GM10266 (cell line): ENCODE measurements around the gene PTPRG.

Source experiments
- DNase-seq: peaks from one replicate; pipeline ENCODE4 v3.0.0; 2012; ENCODE audit errors: extremely low spot score
- TF ChIP-seq, protein P1 (sequence below): IDR thresholded peaks from 2 replicates; pipeline ENCODE4 v1.5.1; 2012; ENCODE audit warnings: mild to moderate bottlenecking, low read depth; ENCODE audit not compliant: control insufficient read depth, insufficient read depth; ENCODE audit errors: missing control alignments

PTPRG gene

DNA sequence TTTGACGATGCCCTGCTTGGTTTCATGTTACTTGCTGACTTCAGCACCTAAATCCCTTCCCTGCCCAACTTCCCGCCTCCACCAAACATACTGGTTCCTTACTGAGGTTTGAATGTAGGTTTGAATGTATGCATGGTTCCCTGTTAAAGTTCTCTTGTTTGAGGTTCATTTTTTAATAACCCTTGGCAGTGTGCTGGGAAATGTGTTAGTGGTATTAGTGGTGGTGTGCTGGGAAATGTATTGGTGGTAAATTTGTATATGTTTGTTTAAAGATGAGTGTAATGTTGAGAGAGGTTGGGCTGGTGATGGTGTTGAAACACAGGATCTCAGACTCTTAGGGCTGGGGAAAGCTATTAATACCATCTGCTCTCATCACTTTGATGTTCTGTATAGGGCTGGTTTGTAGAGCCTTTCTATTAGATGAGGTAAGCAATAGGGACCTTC, 392.7 kb downstream of the PTPRG start:
- no peak for DNase-seq
- TF ChIP-seq, protein P1, sequence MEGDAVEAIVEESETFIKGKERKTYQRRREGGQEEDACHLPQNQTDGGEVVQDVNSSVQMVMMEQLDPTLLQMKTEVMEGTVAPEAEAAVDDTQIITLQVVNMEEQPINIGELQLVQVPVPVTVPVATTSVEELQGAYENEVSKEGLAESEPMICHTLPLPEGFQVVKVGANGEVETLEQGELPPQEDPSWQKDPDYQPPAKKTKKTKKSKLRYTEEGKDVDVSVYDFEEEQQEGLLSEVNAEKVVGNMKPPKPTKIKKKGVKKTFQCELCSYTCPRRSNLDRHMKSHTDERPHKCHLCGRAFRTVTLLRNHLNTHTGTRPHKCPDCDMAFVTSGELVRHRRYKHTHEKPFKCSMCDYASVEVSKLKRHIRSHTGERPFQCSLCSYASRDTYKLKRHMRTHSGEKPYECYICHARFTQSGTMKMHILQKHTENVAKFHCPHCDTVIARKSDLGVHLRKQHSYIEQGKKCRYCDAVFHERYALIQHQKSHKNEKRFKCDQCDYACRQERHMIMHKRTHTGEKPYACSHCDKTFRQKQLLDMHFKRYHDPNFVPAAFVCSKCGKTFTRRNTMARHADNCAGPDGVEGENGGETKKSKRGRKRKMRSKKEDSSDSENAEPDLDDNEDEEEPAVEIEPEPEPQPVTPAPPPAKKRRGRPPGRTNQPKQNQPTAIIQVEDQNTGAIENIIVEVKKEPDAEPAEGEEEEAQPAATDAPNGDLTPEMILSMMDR, result no peak

DNA sequence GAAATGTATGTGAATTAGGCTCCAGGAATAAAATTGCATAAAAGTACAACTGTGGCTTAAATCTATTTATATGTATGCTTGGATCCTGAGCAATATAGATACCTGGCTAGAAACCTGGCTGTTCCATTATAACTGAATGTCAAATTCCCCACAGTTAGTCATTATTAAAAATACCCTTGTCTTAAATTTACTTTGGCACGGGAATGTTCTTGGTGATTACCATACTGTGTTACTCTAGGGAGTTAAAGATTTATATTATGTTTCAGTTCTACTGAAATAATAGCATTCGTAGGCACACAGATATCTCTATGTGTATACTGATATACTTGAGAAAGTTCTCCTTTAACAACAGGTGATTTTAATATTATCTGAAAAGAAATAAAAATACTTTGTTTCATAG, 394.1 kb downstream of the PTPRG start:
- TF ChIP-seq, protein P1, result no peak
- DNase-seq, result no peak

DNA sequence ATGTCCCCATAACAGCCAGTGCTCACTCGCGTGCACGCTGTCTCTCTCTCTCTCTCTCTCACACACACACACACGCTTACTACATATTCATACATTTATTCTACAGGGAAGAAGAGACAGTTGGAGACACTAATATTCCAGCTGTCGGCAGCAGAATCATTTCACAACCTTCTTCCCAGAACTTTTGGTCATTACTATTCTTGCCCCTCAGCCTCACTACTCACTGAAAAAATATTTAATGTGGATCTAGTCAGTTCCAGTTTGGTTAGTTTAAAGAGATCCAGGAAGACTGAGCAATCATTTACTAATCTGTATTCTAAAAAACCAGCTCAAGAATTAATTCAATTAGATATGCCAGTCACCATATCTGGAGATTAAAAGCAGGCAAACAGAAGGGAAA, 394.9 kb downstream of the PTPRG start:
- TF ChIP-seq, protein P1, result no peak
- no peak for DNase-seq

DNA sequence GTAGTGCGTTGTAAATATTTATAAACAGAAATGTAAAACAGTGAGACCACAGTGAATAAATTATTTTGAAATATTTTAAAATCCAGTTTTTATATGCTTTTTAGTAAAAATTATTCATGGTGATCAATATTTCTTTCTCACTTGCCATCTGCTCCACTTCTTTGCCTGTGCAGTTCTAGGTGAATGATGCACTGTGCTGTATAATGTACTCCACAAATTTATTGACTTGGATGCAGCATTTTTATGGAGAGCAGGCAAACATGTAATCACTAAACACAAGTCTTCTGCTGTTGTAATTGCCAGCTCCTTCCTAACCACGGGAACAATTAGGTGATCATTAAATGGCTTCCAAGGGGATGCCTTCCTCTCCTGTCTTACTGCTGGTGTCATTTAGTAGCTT, 395.9 kb downstream of the PTPRG start:
- no peak for DNase-seq
- TF ChIP-seq, protein P1, result no peak

DNA sequence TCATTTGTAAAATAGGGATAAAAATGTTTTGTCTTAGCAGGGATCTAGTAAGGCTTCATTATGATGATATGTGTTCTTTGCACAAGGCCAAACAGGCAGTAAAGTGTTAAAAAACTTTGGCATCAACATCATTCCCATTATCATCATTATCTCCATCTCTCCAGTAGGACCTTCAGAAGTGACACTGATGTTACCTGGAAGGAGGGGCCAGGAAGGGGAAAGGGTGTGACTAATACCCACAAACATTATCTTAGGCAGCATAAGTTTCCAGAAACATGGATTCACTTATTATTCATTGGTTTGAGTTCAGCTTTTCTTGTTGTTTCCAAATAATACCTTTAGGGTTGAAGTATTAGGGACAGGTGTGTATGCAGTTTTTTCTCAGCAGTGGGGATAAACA, 399.6 kb downstream of the PTPRG start:
- TF ChIP-seq, protein P1, result no peak

DNA sequence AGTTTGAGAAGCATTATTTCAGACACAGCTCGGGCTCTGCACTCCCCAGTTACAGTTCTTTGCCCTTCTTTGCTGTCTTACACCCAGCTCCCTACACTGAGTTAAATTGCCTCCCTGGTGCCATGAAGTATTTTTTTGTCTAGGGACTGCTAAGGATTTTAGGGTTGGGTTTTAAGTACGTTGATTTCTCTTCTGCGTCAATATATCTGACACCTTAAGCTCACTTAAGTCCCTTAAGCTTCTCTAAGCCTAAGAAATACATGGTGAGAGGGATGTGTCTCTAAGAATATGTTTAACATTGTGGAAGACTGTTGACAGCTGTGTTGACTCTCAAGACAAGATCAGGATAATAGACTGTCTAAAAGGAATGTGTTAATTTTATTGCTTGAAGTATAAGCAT, 400.5 kb downstream of the PTPRG start:
- TF ChIP-seq, protein P1, result no peak
- no peak for DNase-seq

More for the DNA sequence above, 399.6 kb downstream of the PTPRG start:
- no peak for DNase-seq

DNA sequence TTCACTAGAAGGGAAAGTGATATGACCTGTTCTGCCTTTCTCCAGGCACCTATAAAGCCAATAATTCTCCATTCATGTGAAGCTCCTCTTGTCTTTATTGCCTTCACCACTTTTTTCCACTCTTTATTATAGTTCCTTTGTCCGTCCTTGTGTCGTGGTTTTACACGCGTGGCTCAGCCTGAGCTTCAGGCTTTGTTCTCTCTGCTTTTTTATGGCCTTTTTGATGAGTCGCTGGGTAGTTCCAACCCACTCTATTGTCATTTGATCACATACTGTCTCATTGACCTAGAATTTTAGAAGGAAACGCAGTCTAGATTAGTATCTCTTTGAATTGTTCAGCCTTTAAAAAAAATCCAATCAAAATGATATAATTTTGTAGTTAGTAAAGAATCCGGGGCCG, 403.2 kb downstream of the PTPRG start:
- TF ChIP-seq, protein P1, result no peak
- no peak for DNase-seq
